ENCODE results near the gene SV2B.

The SV2B gene

DNA sequence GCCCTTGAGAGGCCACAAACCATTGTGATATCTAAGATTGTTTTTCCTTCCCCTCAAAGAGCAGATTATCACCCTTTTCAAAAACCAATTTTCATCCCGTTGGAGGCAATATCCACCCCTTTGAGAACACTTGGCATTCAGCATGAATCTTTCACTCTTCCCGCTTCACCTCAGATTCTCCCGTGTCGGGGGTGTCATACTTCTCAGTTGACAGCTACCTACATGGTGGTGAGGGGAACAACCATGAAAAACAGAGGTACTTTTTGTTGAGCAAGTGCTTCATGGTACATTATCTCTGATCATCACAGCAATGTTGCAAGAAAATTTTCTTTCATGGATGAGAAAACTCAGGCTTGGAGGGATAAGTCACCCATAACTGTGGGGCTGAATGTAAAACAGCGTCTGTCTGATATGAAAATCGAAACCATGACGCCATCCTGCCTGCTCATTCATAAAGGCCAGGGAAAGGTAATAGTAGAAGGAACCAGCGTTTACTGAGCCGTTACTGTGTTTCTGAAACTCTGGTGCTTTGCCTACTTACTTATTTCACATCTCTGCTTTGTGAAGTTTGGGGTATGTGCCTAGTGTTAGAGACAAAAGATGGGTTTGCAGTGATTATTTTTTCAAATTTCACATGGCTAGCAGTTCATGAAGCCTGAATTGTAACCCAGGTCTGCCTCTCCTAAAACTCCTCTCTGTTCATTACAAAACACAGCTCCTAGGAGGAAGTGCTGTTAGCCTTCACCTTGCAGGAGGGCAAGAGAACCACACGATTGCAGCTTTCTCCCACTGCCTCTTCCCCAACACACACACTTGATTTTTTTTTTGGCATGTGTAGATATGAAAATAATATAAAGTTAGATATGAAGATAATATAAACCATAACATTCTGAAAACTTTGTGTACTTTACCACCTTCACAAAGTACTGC lies 35.4 kb downstream of the SV2B start:
- in situ Hi-C loops (cut with HindIII; ENCODE audit: low sequenced_read_pairs): no loop called here

DNA sequence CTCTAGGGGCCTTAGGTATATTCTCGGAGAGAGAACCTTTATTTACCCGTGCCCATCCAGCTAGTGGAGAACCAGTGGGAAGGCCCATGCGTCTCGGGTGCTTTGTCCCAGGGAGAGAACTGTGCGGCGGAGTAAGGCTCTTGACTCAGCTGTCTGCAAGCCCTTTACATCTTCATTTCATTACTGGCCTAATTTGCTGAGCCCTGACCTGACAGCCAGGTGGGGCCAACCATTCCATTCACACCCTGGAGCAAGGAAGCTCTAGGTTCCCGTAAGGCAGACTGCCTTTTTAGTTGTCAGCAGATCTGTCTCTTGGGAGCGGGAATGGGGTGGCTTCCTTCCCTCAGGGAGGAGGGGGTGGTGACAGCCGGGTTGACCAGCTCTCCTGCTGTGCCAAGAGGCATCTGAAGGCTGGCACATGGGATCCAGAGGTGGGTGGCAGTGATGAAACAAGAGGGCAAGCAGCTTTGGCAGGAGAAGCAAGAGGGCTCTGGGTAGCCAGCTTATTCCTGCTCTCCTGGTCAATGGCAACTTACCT lies 36.4 kb downstream of the SV2B start:
- in situ Hi-C loops (cut with HindIII; ENCODE audit: low sequenced_read_pairs): no loop called here

DNA sequence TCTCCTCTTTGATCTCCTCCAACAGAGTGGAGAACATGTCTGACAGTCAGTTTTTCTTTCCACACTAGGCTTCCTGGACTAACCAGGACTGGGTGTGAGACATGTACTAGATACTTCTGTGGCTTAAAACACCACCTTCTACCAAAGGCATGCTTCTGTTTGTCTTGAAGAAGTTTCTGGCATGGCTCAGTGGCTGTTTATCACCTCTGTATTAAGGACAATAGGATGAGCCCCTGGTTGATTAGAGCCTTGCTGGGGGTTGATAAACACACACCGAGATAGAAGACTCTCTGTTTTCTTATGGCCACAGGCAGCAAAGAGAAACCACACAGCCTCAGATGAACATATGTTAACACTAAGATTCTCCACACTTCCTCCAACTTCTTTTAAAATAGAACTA lies 40.5 kb downstream of the SV2B start:
- in situ Hi-C loops (cut with HindIII; ENCODE audit: low sequenced_read_pairs): no loop called here

DNA sequence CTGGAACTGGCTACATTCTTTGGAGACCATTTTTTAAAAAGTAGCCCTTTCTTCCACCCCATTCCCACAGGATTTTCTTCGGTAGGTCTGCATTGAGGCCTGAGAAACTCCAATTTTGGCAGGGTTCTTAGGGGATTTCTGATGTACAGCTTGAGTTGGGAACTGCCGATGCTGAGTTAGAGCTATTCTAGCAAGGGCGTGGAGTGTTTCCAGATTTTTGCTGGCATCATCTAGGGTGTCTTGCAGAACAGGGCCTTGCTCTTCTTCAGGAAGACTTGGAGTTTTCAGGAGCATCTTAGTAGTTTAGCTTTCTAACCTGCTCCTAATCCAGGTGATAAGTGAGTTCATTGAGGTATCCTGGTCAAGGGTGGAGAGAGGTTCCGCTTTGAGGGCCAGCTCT lies 41.0 kb downstream of the SV2B start:
- in situ Hi-C loops (cut with HindIII; ENCODE audit: low sequenced_read_pairs): no loop called here

DNA sequence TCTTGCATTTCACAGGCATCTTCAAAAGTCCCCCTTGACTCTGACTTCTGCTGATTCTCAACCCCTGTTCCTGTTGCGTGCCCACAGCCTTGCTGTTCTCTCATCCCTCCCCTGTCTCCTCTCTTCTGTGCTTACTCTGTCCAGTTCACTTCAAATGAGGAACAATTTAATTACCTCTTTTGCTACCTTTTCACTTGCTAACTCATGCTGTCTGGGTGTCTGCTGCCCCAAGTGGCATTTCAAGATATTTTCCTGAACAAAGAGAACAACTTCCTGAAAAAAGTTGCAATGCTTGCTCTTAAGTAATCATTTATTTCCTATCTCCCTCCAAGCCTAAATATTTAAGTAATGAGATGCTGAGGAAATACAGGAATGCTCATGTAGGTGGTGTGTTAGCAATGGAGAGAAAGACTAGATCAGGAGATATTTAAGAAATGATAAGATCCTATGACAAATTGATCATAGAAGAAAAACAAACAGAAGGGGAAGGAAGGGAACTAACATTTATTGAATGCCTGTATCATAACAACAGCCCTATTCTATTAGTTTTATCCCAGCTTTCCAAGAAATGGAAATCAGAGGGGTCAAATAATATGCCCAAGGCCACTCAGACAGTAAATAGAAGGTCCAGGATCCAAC lies 42.2 kb downstream of the SV2B start:
- in situ Hi-C loops (cut with HindIII; ENCODE audit: low sequenced_read_pairs): no loop called here

DNA sequence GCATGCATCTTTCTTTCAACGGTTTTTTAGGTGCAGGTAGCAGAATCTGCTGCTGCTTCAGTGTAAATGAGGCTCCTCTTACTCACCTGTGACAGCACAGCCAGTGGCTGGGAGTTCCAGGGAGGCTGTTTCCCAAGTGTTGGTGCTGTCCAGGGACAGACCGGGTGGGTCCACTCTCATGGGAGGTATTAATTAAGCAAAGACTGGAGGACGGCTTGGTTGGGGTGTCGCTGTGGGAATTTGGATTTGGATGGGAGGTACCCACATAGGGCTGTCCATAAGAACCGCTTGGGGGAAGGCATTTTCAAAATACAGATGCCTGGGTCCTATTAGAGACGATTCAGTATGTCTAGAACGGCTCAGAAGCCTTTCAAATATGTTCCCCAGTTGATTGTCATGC lies 42.9 kb downstream of the SV2B start:
- in situ Hi-C loops (cut with HindIII; ENCODE audit: low sequenced_read_pairs): no loop called here

DNA sequence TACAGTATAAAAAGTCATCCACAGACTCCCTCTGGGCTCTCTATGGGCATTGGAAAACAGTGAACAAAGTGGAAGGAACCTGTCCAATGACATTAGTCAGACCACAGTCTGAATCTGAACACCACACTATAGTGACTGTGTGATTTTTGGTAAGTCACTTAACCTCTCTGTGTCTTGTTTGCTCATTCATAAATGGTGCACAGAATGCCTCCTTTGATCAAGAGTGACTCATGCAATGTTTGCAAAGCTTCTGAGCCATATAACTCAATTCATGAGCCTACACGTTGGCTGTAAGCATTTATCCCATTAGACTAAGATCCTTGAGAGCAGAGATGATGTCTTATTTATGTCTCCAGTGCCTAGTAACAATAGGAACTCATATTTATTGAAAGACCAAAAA lies 46.7 kb downstream of the SV2B start:
- in situ Hi-C loops (cut with HindIII; ENCODE audit: low sequenced_read_pairs): no loop called here

DNA sequence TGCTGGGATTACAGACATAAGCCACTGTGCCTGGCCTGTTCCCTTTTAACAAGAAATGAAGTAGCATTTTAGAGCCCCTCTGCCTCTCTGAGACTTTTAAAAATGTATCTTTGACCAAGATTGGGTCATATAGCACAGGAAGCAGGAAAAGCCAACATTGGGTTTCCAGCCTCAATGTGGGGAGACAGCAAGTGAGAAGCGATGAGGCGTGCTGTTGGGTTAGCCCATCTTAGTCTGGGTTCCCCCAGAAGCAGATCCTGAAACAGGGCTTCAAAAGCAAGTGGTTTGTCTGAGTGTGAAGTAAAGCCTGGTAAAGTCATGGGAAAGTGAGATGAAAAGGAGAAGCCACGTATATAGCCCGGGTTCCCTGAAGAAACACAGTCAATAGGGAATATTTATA lies 48.2 kb downstream of the SV2B start:
- in situ Hi-C loops (cut with HindIII; ENCODE audit: low sequenced_read_pairs): no loop called here

DNA sequence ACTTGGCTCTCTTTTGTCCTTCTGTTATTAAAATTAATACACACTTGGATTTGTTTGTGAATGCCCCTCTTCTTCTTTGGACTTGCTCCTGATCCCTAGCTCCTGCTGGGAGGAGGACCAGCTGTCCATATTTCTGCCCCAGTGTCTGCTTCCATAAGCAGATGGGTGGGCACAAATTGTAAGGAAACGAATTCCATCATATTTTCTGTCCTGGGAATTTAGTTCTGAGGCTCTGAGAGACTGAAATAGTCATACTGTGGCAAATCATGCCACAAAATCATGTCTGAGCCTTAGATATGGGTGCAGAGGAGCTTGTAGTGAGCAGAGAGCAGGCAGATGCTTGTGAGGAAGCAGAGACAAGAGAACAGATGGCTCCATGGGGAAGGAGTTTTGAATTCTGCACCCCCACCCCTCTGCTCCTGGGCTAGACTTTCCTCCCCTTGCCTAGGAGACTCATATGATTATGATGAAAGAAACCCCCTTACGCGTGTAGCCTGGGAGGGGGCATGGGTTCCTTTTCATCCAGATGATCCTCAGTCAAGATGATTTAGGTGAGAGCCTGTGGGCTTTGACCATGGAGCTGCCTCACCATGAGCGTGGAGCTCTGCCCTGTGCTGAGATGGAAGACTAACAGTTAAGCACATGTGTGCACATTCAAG lies 50.6 kb downstream of the SV2B start:
- in situ Hi-C loops (cut with HindIII; ENCODE audit: low sequenced_read_pairs): no loop called here

DNA sequence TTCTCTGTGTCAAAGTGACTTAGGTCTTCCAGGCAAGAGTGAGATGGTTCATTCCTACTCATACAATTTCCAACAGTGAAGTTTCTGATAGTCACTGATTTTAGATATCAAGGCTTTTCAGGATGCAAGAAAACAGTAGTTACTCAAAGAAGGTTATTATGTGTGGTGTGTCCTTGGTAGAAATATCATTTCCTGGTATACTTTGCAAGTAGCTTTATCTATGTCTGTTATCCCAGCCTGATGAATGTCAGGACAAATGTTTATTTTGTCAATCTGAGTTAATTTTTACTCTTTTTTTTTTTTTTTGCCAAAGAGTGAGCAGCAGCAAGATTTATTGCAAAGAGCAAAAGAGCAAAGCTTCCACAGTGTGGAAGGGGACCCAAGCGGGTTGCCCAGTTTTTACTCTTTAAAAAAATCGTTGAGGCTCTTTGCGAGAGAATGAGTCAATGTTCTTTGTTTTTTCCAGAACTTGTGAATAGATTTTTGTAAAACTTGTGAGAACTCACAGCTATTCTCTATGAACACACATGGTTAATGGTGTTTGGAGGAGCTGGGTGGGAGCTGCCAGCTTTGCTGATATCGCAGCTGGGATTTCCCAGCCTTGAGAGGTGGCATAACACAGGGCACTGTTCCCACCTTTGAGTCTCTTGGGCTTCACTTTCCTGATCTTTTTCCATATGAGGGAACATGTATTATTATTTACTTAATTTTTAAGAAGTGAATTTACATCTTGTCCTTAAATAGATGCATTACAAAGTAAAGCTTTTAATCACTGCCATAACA lies 51.9 kb downstream of the SV2B start:
- in situ Hi-C loops (cut with HindIII; ENCODE audit: low sequenced_read_pairs): no loop called here

DNA sequence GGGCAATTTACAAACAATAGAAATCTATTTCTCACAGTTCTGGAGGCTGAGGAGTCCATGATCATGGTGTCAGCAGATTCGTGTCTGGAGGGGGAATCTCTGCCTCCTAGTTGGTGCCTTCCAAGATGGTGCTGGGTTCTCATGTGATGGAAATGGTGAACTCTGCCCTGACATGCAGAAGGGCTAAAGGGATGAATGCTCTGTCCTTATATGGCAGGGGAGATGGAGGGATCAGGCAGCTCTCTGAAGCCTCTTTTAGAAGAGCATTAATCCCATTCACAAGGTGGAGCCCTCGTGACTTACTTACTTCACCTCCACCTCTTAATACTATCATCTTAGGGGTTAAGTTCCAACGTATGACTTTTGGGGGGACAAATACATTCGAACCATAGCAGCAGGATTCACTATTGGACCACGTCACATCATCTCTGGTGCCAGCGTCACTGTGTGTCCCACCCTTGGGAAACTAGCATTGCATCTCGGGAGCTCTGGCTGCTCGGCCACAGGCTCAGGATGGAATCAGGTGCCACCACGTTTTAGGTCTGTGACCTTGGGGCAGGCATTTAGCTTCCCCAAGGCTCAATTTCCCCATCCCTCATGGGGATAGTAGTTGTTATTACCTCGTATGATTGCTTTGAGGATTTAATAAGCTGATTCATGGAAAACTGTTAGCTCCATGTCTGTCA lies 53.0 kb downstream of the SV2B start:
- in situ Hi-C loops (cut with HindIII; ENCODE audit: low sequenced_read_pairs): no loop called here

DNA sequence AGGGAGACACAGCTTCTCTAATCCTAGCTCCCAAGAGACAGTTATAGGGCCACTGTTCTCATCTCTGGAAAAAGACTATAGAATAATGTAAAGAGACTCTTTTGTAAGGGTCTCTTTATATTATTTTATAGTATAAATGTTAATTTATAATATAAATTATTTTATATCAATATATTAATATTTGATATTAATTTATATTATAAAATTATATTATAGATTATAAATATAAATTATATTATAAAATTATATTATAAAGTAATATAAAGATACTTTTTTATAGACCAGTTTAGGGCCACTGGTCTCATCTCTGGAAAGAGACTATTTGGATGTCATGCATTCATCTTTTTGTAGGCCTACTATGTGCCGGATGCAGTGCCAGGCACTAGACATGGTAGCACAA lies 53.9 kb downstream of the SV2B start:
- in situ Hi-C loops (cut with HindIII; ENCODE audit: low sequenced_read_pairs): no loop called here

DNA sequence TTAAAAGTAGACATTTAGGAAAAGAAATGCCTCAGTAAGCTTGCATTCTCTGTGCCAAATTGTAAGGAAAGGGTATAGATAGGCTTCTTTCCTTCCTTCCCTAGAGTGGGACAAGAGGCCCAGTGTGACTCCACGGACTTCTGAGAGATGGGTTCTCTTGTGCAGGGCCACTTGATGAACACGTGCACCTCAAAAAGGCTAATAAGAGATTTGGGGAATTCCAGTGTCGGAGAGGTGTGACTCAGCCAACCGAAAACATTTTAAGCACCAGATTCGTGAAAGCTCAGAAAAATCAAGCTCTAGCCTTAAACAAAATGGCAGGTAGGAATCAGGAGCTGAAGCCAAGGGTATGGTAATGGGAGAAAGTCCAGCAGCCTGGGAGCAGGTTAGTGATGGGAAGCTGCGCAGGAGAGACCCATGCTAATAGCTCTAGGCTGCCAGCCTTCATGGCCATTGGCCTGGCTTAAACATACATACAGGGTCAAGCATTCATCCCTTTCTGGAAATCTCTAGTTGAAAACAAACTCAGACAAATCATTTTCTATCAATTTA lies 56.2 kb downstream of the SV2B start:
- in situ Hi-C loops (cut with HindIII; ENCODE audit: low sequenced_read_pairs): no loop called here

DNA sequence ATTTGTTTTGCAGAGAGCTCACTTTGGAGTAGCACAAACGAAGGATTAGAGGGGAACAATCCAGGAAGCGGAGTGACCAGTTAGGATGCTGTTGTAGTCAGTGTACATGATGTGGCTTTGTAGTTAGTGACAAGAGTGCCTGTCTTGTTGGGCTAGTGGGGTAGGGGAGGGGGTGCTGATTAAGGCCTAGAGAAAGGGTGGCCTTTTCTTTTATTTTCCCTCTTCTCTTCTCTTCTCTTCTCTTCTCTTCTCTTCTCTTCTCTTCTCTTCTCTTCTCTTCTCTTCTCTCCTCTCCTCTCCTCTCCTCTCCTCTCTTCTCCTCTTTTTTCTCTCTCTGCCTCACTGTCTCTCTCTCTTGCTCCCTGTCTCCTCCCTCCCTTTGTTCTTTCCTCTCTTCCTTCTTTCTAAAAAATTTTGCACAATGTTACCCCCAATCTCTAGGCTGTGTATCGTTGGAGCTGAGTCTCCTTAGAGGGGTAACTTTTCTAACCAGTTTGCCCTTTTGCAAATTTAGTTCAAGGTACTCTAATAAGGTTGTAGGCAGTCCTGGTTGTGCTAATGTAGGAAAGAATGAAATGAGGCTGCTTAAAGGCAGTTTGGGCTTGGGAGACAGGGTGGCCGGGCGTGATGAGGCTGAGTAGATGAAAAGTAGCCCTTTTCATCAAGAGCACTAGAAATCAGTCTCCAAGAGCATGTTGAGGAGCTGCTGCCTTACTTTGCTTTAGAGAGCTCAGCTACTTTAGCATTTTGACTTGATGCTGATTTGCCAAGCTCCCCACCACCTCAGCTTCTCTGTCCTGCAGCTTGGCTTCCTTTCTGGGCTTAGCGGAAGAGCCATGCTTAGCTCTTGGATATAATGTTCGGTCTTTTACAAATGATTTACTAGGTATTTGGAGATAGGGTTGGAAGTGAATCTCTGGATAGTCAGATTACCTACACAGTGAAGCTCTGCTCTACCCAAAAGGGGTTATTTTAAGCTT lies 58.6 kb downstream of the SV2B start:
- in situ Hi-C loops (cut with HindIII; ENCODE audit: low sequenced_read_pairs): no loop called here

DNA sequence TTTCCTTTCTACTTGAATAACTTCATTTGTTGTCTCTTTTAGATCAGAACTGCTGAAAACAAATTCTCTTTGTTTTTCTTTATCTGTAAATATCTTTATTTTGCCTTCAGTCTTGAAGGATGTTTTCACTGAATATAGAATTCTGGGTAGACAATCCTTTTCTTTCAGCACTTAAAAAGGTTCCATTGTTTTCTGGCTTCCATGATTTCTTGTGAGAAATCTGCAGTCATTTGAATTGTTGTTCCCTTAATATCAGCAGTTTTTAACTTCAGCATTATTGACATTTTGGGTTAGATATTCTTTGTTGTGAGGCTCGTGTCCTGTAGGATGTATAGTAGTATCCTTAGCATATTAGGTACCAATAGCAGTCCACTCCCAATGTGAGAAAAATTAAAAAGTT lies 65.8 kb downstream of the SV2B start:
- in situ Hi-C loops (cut with HindIII; ENCODE audit: low sequenced_read_pairs): no loop called here

DNA sequence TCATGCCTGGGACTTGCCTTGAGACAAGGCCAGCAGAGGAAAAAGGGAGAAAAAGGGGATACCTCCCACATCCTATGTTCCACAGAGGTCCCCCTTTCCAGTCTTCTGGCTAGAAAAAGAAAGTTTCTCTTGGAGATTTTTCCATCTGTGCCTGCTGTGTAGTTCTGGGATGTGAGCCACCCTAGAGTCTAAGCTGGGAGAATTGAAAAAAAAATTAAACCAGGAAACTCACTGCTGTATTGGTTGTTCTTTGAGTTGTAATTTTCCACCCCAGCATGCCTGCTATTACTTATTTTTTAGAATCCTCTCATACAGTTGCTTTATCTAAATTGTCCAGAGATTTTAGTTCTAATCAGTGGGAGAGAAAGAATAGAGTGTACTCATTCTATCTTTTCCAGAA lies 68.4 kb downstream of the SV2B start:
- in situ Hi-C loops (cut with HindIII; ENCODE audit: low sequenced_read_pairs): no loop called here

DNA sequence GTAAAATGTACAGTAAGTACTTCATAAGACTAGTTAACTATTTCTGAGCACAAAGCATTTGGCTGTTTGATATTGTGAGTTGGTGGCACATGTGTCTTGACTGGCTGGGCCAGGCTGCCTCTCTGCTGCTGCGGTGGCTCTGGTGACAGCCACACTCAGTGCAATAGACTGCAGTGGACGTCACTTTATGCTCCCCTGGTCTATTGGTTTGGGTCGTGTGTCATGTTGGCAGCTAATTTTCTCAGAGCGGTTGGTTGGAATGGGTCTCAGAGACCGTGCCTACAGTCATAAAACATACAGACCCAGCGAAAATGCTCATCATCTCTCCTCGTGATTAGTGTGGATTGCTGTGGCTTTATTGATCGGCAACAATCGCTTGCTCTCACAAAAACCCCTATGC lies 71.3 kb downstream of the SV2B start:
- in situ Hi-C loops (cut with HindIII; ENCODE audit: low sequenced_read_pairs): no loop called here

DNA sequence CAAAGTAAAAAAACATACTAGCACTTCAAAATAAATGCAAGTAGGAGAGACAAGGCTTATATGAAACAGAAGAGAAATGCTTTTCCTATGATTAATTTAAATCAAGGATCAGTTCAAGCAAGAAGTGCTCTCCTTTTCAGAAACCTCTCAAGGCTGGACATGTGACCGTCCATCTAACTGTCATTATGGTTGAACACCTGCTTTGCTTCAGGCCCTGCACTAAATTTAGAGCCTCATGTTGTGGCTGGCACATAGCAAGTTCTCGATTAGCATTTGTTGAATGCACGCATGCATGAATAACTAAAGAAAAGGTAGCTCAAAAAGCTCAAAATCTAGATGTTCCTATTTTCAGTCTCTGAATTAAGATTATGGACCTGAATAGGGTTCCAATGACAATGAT lies 82.0 kb downstream of the SV2B start:
- in situ Hi-C loops (cut with HindIII; ENCODE audit: low sequenced_read_pairs): no loop called here

DNA sequence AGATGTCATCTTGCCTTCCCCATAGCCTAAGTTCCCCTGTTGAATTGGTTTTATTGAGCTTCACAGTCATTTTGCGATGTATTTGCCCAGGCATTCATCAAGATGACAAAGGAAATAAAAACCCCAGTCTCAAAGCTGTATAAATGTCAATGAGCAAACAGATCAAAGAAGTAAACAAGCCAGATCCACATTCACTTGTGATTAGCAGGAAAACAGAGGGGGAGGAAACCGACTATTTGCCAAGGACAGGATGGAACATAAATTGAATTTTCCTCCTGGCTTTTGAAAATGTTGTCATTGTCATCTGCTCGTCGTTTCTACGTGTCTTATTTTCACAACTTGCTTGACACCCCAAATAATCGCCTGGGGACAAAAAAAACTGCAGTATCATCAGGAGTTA lies 83.5 kb downstream of the SV2B start:
- in situ Hi-C loops (cut with HindIII; ENCODE audit: low sequenced_read_pairs): no loop called here
